Muscle of back (tissue), 11 donors: ENCODE measurements around the gene PLXNB1. TPM values are rescaled to one million over a fixed set of nuclear protein-coding genes. Genes with fewer than 3 reads are reported as not detected.
A peak's percentile ranks its signal among the peaks of the same experiment; 100 is the strongest.

Experiments
- DNase-seq, 3 donors: peaks; one replicate each; pipeline versions ENCODE4 v3.0.0 to v3.0.0-alpha.2; 2013
- polyA plus RNA-seq, 10 donors: library from polyadenylated mRNA; unstranded; fragments of 120-200 nt; gene quantifications; one replicate each; pipeline ENCODE4 v1.2.1, GENCODE V29; 2013; ENCODE audit not compliant: insufficient read length in 10 of 10

The PLXNB1 gene
- polyA plus RNA-seq, 10 donors: 11.4 to 33.0 (median 20.0) TPM

DNA sequence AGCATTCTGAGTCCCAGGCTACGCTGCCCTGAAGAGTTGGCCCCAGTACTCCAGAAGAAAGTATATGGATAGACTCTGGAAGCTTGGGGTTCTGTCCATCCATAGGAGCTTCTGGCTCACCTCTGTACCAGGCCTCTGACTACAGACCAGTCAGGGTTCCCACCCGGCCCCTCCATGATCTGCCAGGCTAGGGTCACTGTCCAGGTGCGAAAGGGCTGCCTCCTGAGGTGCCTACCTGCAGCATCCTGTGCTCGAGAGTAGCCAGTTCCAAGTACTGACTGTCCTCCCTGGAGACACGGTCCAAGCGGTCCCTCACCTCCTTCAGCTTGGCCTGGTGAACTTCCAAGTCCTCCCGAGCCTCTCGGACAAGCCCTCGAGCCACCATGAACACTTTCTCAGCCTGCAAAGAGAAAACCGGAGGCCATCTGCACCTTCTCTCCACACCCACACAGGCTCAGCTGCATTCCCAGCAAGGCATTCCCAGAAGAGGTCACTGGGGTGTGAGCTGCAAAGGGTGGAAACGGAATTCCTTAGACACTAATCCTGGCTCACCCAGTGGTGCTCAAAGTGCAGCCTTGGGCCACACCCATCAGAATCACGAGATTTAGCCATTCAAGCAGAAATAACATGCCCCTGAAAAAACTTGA, 3.7 kb upstream of the PLXNB1 start:
- DNase-seq: no peak

DNA sequence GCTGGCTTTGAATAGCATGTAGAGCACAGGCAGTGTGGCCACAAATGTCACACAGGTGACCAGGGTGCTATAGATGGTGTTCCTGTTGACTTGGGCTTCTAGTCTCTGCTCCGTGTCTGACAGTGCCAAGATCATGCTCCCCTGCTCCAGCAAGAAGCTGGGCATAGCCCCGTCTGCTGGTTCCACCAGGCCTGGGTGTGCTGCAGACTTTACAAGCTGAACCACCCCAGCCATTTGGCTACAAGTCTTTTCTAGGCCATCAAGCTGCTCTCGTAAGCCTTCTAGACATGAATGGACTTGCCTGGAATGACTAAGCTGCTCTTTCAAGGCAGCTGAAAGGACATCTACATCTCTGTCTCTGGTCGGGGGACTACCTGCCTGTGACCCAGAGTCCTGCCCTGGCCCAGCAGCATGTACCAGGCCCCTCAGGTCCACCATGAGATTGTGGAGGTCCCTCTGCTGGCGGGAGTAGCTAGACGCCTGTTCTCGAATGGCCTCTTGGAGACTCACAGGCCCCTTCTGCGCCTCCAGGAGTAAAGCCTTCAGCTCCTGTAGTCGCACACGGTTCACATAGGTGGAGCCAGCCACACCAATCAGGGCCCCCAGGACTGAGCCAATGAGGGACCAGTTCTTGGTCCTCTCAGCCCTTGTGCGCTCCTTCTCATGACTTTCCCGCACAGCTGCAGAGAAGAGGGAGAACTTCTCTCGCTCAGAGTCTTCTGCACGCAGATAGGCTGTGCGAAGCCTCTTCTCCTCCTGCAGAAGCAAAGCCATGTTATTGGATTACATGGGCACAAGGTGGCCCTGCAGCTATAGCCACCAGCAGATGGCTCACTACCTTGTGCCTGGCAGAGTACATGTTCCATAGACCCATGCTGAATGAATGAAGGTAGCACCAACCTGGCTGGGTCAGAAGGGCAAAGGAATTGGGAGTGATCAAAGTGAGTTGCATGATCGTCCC, 2.8 kb upstream of the PLXNB1 start:
- DNase-seq: no peak

DNA sequence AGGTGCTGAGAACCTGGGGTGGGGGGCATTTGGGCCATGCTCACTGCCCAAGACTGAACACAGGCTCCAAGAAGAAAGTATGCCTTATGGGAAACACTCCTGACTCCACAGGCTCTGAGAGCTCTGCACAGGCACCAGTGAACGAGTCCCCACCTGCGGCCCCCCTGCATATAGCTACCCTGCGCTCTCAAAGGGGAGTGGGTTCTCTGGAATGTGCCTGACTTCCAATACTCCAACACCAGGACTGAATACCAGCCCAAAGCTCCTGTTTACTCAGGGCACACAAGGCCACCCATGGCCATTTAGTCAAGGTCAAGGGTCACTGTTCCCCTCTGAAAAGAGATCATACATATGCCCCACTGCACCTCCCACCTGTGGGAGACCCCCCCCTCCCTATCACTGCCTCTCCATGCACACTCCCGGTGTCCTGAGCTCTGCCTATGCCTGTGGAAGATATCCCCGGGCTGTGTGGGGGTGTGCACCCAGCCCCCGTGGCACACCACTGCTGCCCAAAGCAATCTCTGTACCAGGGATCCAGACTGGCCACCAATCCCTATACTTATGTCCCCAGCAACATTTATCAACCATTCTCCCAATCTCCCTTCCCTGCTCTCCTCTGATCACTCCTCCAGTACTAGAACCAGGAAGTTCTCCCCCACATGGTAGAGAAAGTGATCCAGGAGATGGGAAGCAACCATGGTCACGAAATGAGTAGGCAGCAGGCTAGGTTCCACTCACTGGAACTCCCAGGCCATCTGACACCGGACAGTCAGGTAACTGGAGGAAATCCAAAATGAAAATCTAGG, 1.5 kb upstream of the PLXNB1 start:
- DNase-seq: no peak

DNA sequence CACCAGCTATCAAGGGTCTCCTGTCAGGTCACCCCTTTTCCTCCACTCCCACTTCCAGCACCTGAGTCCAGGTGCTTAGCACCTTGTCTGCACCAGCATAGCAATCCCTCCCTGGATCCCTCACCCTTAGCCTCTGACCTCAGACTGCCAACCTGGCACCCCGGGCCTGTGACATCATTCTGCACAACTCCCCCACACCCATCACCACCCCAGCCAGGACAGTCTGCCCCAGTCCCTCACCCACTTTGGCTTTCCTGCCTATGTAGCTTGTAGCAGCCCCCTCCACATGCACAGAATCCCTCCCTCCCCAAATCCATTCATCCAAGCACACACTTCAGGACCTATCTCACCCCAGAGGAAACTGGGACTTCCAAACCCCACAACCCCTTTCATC, 819 bp upstream of the PLXNB1 start:
- no peak for DNase-seq

DNA sequence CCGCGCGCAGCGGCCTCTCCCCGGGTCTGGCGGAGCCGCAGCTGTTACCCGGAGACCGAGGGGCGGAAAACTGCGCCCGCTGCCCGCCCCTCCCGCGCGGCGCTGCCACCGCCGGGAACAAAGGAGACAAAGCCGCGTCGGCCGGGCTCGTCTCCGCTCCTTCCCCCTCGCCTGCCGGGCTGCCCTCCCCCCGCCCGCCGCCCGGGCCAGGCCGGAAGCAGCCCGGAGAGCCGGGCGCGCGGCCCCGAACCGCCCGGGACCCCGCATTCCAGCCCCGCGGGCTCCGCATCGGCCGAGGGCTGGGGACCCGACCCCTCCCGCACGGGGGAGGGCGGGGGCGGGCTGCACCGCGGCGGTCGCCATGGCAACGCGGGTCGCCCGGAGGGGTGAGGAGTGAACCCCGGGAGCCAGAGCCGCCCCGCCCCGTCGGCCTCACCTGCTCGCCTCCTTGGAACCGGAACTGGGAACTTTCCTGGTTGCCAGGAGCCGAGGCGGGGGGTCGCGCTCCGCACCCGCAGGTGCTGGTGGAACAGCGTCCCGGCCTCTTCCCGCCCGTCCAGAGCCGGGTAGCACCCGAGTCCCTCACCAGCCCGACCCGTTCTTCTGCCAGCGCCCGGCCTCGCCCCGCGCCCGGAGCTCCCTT, 448 bp downstream of the PLXNB1 start:
- peak in 1 of 3 donors; percentile 36 for DNase-seq

DNA sequence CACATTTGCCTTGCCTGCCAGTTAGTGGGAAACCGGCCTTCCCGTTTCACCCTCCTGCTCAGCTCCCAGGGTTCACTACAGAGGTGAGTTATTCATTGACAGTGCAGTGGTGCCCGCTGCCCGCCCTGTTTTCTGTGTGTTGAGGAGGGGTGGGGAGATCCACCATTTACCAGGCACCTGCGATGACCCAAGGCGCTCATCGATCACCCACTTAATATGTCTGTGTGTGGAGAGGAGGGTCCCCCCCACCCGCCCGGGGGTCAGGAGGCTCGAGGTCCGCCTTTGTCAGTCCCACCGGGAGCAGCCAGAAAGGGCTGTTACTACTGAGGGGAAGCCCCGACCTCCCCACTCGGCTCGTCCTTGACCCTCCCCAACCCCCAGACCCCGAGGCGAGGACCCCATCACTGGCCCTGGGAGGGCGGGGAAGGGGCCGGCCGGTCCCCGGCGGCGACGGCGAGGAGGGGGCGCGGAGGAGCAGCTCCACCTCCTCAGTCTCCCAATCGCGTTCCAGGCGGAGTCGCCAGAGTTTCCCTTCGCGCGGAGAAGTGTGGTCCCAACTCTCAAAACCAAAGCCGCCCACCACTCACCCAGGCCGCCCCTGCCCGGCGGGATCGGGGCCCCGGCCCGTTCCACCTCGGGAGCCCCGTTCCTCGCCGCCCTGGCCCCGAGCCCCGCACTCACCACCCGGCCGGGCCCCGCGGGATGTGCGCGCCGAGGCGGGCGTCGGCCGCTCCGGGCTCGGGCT, 1.1 kb downstream of the PLXNB1 start:
- peak in 2 of 3 donors; percentile 69 to 86 for DNase-seq

DNA sequence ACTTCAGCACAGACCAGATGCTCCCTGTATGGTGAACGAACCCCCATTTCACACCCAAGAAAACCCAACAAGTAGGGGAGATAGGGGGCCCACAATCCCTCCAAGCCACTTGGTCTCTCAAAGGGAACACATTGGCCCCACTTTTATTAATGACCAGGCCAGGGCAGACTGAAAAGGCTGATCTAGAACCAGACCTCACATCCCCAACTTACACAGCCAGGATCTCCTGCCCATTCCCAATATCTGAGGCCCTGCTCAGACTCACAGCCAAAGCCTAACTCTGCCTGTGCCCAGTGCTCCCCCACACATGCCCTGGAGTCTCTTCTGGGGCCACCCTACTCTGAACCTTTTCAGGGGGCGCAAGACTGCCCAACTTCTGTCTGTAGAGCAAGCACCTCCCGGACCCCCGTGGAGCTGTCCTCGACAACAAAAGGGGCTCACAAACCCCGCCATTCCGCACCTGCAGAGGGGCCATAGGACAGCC, 1.8 kb downstream of the PLXNB1 start:
- DNase-seq: no peak

DNA sequence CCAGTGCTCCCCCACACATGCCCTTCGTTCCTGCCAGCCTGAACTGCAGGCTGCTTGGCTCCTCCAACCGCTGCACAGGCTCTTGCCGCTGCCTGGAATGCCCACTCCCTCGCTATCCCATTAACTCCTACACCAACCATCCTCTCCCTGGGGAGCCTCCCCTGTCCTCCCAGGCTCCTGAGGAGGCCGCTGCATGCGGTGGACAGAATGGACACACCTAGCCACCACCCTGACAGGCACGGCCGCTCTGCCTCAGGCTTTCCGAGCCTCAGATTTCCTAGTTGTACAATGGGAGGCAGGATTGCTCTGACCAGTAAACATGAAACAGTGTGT, 2.3 kb downstream of the PLXNB1 start:
- no peak for DNase-seq

DNA sequence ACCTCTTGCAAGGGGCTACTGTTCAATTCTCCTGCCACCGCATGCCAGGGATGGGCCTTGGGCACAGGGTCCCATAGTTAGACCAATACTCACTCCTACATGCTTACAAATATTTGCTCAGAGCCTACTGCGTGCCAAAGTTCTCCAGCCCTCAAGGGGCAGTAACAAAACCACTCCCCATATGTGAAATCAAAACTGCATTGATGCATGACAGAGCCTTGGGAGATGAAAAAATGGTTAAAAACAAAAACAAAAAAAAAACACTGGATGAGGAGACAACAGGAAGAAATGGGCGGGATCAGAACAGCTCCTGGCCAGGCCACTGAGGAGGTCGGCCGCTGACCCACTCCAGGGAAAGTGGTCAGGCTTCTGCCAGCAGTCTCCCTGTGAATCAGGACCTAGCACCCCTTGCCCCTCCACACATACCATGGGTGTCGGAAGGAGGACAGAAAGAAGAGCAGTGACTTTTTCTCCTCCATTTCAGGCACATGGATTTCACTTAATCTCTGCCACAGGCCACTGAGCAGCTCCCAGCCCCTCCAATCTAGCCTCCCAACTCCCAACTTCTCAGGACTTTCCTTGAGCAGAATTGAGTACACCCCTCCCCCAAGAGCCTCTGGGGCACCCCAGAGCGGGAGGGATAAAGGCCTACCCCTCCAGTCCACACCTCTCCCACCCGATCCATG, 2.8 kb downstream of the PLXNB1 start:
- DNase-seq: no peak

DNA sequence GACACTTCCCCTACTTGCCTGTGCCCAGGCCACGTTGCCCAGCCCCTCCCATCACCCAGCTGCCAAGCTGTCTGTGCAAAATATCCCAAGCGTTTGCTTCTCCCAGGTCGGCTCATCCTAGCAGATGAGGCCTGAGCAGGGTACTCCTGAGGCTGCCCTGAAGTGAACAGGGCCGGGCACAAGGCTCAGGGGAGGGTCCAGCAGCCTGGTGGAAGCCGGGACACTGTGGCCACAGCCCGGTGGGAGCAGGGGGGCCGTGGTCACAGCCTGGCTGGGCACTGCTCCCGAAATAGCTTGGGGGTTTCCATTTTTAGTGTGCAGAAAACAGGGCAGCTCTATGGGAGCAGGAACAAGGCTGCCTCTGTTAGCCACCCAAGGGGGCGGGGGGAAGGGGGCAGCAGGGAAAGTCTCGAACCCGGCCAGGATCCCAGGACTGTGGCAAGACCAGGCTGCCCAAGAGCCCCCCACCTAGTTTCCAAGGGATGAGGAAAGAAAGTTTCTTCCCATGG, 3.4 kb downstream of the PLXNB1 start:
- DNase-seq: no peak

DNA sequence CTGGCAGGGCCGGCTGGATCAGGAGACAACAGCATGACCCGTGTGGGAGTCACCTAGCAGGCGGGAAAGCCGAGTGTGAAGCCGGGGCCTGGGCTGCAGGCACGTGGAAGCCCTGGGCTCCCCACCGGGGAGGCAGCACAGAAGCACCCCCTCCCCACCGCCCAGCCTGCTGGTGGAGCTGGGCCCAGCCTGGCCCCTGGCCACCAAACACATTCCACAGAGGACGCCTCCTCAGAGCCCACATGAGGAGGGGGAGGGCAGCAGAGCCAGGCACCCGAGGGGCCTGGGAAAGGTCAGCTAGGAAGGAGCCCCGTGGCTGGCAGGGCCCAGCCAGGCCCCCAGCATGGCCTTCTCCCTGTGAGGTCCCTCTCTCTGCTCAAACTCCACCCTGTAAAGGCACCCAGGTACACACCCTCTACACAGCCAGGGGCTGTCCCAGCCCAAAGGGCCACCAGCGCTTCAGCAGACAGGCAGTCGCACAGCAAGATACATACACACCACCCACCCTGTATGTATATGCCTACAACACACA, 4.5 kb downstream of the PLXNB1 start:
- no peak for DNase-seq

DNA sequence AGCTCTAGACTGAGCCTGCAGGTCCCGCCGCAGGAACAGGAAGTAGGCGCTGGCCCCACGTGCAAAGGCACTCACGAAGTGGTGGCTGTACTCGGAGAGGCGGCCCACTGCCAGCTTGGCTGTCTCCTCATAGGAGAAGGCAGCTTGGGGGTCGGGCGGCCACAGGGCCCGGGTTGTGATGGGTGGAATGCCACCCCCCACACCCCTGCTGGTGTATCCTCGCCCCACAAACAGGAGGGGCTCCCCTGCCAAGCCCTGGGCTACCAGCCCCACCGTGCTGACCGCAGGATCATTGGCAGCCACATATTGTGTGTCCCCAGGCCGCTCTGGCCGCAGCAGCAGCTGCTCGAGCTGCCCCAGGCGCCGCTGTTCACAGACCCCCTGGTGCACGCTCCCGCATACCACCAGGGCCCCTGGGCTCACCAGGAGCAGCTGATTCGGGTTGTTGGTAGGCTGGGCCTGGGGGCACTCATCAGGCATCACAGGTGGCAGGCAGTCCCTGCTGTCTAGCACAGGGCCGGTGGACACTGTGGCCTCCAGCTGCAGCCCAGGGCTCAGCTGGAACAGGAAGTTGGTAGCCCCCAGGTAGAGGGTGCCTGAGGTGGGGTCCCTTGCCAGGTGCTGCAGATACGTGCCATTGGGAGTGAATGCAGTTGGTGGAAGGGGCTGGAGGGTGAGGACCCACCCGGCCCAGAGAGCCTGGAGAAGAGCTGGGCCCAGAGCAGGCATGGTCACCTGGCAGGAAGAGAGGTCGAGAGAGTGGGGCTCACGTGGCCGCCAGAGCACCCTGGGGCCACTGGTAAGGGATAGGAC, 5.8 kb downstream of the PLXNB1 start:
- DNase-seq: no peak

DNA sequence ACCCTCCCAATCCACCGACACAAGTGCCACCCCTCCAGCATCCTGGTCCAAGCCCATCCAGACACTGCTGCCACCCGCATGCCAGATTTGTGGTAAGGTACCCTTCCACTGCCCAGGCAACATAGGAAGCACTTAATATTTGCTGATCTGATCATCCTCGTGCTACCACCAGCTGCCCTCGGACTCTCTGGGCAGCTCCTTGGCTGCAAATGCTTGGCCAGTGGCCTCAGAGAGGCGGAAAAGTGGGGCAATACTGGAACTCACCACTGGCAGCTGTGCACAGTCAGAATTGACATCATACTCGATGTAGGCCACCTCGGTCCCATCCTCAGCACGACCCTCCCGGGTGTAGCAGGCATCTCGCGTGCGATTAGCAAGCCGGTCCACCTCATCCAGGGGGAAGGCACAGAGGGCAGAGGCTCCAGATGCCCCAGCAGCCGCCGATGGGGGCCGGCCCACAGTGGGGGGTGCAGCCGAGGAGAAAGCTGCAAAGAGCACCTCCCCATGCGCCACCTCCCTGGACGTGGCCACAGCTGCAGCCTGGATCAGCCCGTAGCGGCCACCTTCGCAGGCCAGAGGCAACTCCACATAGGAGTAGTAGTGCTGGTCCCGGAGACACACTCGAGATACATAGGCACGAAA, 6.5 kb downstream of the PLXNB1 start:
- DNase-seq: no peak

DNA sequence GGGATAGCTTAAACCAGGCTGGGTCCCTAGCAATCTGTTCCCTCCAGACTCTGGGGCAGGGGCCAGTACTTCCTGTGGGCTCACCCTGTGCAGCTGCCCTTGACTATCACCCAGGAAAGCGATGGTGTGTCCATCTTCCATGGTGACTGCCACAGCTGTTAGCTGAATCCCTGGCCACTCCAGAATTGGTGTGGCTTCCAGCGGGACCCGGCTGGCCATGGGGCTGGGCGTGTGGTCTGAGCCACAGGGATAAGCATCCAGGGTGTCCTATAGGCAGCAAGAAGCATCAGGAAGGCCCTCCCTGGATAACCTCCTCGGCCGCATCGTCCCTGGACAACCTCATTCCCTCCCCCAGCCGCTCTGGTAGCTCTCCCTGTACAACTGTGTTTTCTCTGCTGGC, 7.2 kb downstream of the PLXNB1 start:
- no peak for DNase-seq

DNA sequence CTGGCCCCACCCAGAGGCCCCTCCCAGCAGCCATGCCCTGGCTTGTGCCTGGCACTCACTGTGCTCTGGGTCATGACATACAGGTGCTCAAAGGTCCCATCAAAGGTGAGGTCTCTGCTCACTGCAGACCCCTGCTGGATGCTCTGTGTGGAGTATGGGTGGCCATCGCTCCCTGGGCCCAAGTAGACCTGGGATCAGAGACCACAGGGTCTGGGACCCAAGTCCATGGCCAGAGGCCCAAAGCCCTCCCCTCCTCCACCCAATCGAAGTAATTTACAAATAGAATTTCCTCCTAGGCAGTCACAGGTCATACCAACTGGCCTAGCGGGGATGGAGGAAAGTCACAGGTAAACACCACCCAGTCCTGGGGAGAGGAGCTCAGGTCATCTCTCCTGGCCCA, 7.6 kb downstream of the PLXNB1 start:
- DNase-seq: no peak

DNA sequence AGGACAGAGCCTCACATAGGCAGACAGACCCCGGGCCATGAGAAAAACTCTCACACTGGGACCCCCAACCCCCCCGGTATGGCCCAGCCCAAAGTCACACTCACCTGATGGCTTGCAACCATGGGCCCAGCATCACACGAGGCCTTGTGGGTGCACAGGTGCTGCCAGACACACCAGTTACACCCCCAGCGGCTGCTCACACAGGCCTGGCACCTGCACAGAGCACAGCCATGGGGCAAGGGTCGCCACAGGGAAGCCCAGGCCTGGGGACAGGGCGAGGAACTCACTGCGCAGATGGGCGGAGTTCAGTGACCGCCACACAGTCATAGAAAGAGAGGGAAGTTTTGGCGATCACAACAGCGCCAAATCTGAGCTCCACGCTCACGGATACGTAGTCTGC, 9.3 kb downstream of the PLXNB1 start:
- DNase-seq: no peak

DNA sequence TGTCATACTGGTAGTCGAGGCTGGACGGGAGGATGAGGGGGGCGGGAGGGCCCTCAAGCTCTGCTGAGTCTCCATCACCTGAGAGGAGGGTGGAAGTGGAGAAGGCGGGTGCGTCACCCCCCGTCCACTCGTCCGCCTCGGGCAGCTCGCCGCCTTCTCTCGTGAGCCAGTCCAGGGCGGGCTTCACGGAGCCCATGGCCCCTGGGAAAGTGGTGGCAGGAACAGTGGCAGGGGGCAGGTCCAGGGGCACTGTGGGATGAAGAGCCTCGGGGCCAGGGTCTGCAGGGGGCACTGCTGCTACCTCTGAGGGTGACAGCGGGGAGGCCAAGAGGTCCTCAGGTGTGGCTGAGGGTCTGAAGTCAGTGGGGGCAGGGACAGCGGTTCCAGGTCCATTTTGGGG, 10.3 kb downstream of the PLXNB1 start:
- DNase-seq: no peak

DNA sequence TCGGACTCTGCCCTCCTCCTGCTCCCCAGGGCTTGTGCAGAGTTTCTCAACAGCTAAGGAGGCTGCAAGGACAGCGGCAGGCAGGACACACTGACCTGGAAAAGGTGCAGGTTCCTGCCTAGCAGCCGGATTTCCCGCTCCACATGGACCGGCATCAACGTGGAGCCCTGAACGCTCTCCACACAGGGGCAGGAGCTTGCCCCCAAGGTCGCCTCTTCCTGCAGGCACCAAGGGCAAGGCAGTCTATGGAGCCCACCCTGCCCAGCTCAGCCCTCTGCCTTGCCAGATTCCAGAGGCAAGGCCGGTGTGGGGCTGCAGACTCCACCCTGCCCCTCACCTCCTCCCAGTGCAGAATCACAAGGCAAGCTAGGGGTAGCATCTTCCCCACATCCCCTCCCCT, 10.7 kb downstream of the PLXNB1 start:
- DNase-seq: no peak

DNA sequence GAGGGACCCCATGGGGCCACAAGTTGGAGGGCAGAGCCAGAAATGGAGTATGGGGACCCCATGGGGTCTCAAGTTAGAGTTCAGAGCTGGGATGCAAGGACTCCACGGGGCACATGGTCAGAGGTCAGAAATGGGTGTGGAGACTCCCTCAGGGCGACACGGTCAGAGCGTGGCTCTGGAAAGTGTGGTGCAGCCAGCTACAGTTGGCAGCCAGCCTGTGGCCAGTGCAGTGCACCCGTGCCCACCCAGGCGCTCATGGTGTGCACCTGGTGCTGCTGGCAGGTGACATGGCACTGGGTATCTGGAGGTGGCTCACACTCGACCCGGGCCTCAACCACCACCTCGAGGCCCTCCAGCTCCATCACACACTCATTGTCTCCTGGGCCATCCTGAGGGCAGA, 11.2 kb downstream of the PLXNB1 start:
- no peak for DNase-seq
